ENCODE measurements around the gene CEBPG.

Gene CEBPG

GRCh38 chr19:33403973-33404304 is 30.4 kb downstream of the CEBPG start:
- Histone ChIP-seq H3K27me3 (ENCODE audit: insufficient read depth, poor library complexity, severe bottlenecking) (no peaks in the 10 kb centered on the region), H3K4me3 (replicated peaks; ENCODE audit: insufficient read depth, low read length) (no peak overlapping the region), H3K27ac (replicated peaks) (no peak overlapping the region)
- no peak for DNase-seq (ENCODE audit: low read depth in 1 of 2, low spot score in 1 of 2)
- TF ChIP-seq POLR2AphosphoS5 (IDR thresholded peaks at IDR 0.05; ENCODE audit: low read depth) = no peak
- no peak for TF ChIP-seq REST (IDR thresholded peaks at IDR 0.05; ENCODE audit: insufficient replicate concordance, low read depth)
- TF ChIP-seq SPI1 (IDR thresholded peaks at IDR 0.05; ENCODE audit: borderline replicate concordance, low read depth) = no peak
- no peak for TF ChIP-seq GABPA (IDR thresholded peaks at IDR 0.05; ENCODE audit: low read depth)
- TF ChIP-seq, protein P1, sequence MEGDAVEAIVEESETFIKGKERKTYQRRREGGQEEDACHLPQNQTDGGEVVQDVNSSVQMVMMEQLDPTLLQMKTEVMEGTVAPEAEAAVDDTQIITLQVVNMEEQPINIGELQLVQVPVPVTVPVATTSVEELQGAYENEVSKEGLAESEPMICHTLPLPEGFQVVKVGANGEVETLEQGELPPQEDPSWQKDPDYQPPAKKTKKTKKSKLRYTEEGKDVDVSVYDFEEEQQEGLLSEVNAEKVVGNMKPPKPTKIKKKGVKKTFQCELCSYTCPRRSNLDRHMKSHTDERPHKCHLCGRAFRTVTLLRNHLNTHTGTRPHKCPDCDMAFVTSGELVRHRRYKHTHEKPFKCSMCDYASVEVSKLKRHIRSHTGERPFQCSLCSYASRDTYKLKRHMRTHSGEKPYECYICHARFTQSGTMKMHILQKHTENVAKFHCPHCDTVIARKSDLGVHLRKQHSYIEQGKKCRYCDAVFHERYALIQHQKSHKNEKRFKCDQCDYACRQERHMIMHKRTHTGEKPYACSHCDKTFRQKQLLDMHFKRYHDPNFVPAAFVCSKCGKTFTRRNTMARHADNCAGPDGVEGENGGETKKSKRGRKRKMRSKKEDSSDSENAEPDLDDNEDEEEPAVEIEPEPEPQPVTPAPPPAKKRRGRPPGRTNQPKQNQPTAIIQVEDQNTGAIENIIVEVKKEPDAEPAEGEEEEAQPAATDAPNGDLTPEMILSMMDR (IDR thresholded peaks at IDR 0.05; ENCODE audit: insufficient read depth, low read length) = no peak

DNA sequence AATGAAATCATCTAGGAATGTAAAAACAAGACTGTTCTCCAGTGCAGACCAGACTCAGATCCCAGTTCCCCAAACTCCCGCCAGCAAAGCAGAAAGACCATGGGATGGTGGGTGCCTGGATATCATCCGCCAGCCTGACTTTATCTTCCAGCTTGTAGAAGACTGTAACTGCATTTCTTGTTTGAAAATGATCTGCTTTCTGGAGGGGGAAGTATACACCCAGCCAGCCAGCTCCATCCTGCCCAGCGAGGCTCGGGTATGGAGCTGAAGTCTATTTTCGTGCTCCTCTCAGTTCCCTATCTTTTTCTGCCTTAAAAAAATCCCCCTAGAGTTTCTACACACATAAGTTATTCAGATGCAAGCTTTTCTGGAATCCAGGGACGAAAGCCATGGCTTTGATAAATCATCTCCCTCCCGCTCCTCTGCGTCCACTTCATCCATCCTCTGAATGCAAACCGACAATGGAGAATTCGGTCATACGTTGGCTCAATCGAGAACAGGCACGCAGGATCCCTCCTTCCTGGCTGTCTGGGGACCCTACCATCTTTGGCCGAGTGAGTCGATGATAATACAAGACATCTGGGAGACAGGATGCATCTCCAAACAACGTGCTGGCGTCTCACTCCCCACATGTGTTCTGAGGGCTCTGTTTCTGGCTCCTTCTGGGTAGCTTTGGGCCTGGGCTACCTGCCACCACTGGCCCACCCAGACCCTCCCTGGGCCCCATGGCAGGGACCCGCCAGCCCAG is 31.2 kb downstream of the CEBPG start:
- Histone ChIP-seq H3K27ac (replicated peaks) (no peak overlapping the region), H3K4me3 (replicated peaks; ENCODE audit: insufficient read depth, low read length) (no peak overlapping the region), H3K27me3 (ENCODE audit: insufficient read depth, poor library complexity, severe bottlenecking) (no peaks in the 10 kb centered on the region)
- TF ChIP-seq, protein P1 (IDR thresholded peaks at IDR 0.05; ENCODE audit: insufficient read depth, low read length) = no peak
- TF ChIP-seq GABPA (IDR thresholded peaks at IDR 0.05; ENCODE audit: low read depth) (no peak), REST (IDR thresholded peaks at IDR 0.05; ENCODE audit: insufficient replicate concordance, low read depth) (no peak), POLR2AphosphoS5 (IDR thresholded peaks at IDR 0.05; ENCODE audit: low read depth) (no peak), SPI1 (IDR thresholded peaks at IDR 0.05; ENCODE audit: borderline replicate concordance, low read depth) (no peak)
- DNase-seq (ENCODE audit: low read depth in 1 of 2, low spot score in 1 of 2) = no peak

DNA sequence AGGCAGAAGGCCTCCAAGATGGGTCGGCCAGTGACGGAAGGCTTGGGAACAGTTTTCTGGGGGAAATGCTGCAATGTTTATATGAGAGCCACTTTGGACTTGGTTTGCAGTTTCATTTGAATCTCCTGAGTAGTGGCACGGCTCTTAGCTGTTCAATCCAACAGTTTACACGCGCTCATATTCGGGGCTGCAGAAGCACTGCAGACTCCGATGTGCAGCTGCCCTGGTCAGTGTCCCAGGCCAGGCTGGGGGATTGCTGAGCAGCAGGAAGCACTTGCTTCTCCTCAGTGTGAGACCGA is 31.7 kb downstream of the CEBPG start:
- TF ChIP-seq SPI1 (IDR thresholded peaks at IDR 0.05; ENCODE audit: borderline replicate concordance, low read depth) (no peak), POLR2AphosphoS5 (IDR thresholded peaks at IDR 0.05; ENCODE audit: low read depth) (no peak), REST (IDR thresholded peaks at IDR 0.05; ENCODE audit: insufficient replicate concordance, low read depth) (no peak), GABPA (IDR thresholded peaks at IDR 0.05; ENCODE audit: low read depth) (no peak)
- TF ChIP-seq, protein P1 (IDR thresholded peaks at IDR 0.05; ENCODE audit: insufficient read depth, low read length) = no peak
- no peak for DNase-seq (ENCODE audit: low read depth in 1 of 2, low spot score in 1 of 2)
- no peaks in the 10 kb centered on the region for H3K27me3 ChIP-seq (ENCODE audit: insufficient read depth, poor library complexity, severe bottlenecking)
- no peak overlapping the region for H3K27ac ChIP-seq (replicated peaks)
- no peak overlapping the region for H3K4me3 ChIP-seq (replicated peaks; ENCODE audit: insufficient read depth, low read length)
